NCI-H2107 treated with DMSO at 0.1 percent for 48 hours (cell line): ENCODE results near the gene KCNAB1.
"Not testable (repeated sequence)": the region's sequence is repeated elsewhere in the genome, so short reads cannot be mapped to it uniquely, and the experiment has no call there.

Experiments
- DNase-seq: peaks from one replicate; lab custom pipeline; 2025; ENCODE audit not compliant: unreplicated experiment; lab: John Stamatoyannopoulos, UW

The KCNAB1 gene

GRCh38 chr3:156174229-156174847 lies 54.0 kb downstream of the KCNAB1 start:
- DNase-seq: peak; percentile 3

- DNase-seq: no peak
Observed at GRCh38 chr3:156175570-156175969, 55.2 kb downstream of the KCNAB1 start.

GRCh38 chr3:156176048-156176447 lies 55.7 kb downstream of the KCNAB1 start:
- no peak for DNase-seq

GRCh38 chr3:156176629-156177210 lies 56.3 kb downstream of the KCNAB1 start:
- no peak for DNase-seq

- DNase-seq: no peak
Observed at GRCh38 chr3:156180077-156180476, 59.7 kb downstream of the KCNAB1 start.

- no peak for DNase-seq
Observed at GRCh38 chr3:156181509-156181908, 61.1 kb downstream of the KCNAB1 start.

GRCh38 chr3:156183396-156183795 lies 63.0 kb downstream of the KCNAB1 start:
- DNase-seq: no peak

- DNase-seq: no peak
Observed at GRCh38 chr3:156184156-156184555, 63.8 kb downstream of the KCNAB1 start.

GRCh38 chr3:156187146-156187769 lies 66.9 kb downstream of the KCNAB1 start:
- no peak for DNase-seq

- no peak for DNase-seq
Observed at GRCh38 chr3:156188757-156189156, 68.4 kb downstream of the KCNAB1 start.

- DNase-seq: no peak
Observed at GRCh38 chr3:156189927-156190326, 69.5 kb downstream of the KCNAB1 start.

- DNase-seq: not testable (repeated sequence)
Observed at GRCh38 chr3:156194945-156195344, 74.6 kb downstream of the KCNAB1 start.

- not testable (repeated sequence) for DNase-seq
Observed at GRCh38 chr3:156197152-156197551, 76.8 kb downstream of the KCNAB1 start.

- no peak for DNase-seq
Observed at GRCh38 chr3:156201411-156202405, 81.3 kb downstream of the KCNAB1 start.

- no peak for DNase-seq
Observed at GRCh38 chr3:156206157-156206556, 85.8 kb downstream of the KCNAB1 start.

GRCh38 chr3:156207802-156208685 lies 87.7 kb downstream of the KCNAB1 start:
- DNase-seq: no peak

GRCh38 chr3:156209631-156210335 lies 89.4 kb downstream of the KCNAB1 start:
- DNase-seq: no peak

- DNase-seq: no peak
Observed at GRCh38 chr3:156211583-156211982, 91.2 kb downstream of the KCNAB1 start.

- no peak for DNase-seq
Observed at GRCh38 chr3:156214676-156215075, 94.3 kb downstream of the KCNAB1 start.

- no peak for DNase-seq
Observed at GRCh38 chr3:156215751-156216150, 95.4 kb downstream of the KCNAB1 start.
